ENCODE data around the gene SEMG2.

GRCh38 chr20:45266977-45267376 lies 45.8 kb downstream of the SEMG2 start:
- TF ChIP-seq GABPA (IDR thresholded peaks at IDR 0.05; ENCODE audit: low read depth) (no peak), POLR2A (IDR thresholded peaks at IDR 0.05; ENCODE audit: low read depth, low read length) (no peak), SREBF2 (IDR thresholded peaks at IDR 0.05; ENCODE audit: low read length) (no peak), CBX5 (IDR thresholded peaks at IDR 0.05; ENCODE audit: low read depth) (no peak), HDAC2 (IDR thresholded peaks at IDR 0.05) (no peak), DPF2 (IDR thresholded peaks at IDR 0.05) (no peak), CTCF (IDR thresholded peaks at IDR 0.05 in 2 of 3, conservative IDR thresholded peaks at IDR 0.05 in 1 of 3; ENCODE audit: control insufficient read depth in 2 of 3, extremely low read depth in 1 of 3, insufficient read depth in 1 of 3, low read depth in 3 of 3, low read length in 3 of 3) (no peak), RCOR1 (conservative IDR thresholded peaks at IDR 0.05; ENCODE audit: low read depth, low read length) (no peak), CBX3 (IDR thresholded peaks at IDR 0.05; ENCODE audit: borderline replicate concordance, low read depth) (no peak), CEBPB (IDR thresholded peaks at IDR 0.05; ENCODE audit: borderline replicate concordance in 1 of 2, low read depth in 2 of 2, low read length in 2 of 2) (no peak), ZNF207 (IDR thresholded peaks at IDR 0.05; ENCODE audit: borderline replicate concordance) (no peak), TARDBP (IDR thresholded peaks at IDR 0.05; ENCODE audit: borderline replicate concordance) (no peak)

Measured in GM12878 (cell line).